Hematopoietic multipotent progenitor cell treated with erythropoietin and hydrocortisone succinate and interleukin-3 and kit ligand, for 15 days (in vitro differentiated cells): ENCODE data around the gene HSPA1B.
A peak's percentile ranks its signal among the peaks of the same experiment; 100 is the strongest.
"Not testable (repeated sequence)": the region's sequence is repeated elsewhere in the genome, so short reads cannot be mapped to it uniquely, and the experiment has no call there.

Experiments used
- DNase-seq: peaks from one replicate; pipeline ENCODE4 v3.0.0-alpha.2; 2015; ENCODE audit warnings: low spot score

HSPA1B gene

DNA sequence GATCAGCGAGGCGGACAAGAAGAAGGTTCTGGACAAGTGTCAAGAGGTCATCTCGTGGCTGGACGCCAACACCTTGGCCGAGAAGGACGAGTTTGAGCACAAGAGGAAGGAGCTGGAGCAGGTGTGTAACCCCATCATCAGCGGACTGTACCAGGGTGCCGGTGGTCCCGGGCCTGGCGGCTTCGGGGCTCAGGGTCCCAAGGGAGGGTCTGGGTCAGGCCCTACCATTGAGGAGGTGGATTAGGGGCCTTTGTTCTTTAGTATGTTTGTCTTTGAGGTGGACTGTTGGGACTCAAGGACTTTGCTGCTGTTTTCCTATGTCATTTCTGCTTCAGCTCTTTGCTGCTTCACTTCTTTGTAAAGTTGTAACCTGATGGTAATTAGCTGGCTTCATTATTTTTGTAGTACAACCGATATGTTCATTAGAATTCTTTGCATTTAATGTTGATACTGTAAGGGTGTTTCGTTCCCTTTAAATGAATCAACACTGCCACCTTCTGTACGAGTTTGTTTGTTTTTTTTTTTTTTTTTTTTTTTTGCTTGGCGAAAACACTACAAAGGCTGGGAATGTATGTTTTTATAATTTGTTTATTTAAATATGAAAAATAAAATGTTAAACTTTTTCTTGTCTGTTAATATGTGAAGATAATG, 2.2 kb downstream of the HSPA1B start:
- peak; percentile 83 for DNase-seq

DNA sequence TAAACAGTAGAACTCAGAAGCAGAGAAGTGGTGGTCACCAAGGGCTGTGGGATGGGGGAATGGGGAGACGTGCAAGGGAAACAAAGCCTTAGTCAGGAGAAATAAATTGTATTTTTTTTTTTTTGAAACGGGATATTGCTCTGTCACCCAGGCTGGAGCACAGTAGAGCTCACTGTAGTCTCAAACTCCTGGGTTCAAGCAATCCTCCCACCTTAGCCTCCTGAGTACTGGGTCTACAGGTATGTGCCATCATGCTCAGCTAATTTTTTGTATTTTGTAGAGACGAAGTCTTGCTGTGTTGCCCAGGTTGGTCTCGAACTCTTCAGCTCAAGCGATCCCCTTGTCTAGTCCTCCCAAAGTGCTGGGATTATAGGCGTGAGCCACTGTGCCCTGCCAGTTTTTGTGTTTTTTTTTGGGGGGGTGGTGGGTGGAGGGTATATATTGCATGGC, 3.4 kb downstream of the HSPA1B start:
- DNase-seq = no peak

- DNase-seq = peak; percentile 52
Observed at GRCh38 chr6:31831350-31832215, 4.0 kb downstream of the HSPA1B start.

DNA sequence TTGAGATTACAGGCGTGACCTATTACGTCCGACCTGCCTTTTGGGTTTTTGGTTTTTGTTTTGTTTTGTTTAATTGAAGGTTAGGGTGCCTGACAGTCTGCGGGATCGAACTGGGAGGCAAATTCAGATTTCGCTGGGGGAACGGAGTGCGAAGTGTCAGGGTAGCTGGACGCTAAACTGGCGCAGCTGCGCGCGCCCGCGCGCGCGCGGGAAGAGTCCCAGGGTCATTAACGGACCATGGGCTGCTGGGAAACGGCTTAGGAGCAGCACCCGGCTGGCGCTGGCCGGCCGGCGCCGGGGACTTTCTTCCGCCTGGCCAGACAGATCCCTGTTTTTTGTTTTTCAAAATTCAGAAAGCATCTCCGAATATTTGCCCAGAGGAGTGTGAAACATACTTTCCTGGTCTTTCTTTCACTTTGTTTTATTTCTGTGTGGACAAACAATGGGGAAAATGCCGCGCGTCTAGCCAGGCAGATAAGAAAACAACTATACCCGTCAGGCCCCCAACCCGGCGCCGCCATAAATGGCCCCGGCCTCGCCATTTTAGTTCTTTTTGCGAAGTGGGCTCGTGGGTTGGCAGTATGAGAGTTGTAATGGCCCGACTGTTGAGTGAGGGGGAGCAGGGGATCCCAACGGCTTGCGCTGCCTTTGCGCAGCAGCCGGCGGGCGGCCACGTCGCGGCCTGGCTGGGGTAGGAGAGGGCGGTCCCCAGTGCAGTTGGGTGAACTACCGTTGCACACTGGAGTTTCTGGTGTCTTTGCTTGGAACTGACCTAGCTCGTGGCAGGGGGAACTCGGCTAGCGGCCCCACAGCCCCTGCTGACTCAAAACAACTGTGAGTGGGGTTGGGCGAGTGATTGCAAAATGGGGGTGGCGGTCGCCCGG, 7.1 kb downstream of the HSPA1B start:
- peak; percentile 81 for DNase-seq

DNA sequence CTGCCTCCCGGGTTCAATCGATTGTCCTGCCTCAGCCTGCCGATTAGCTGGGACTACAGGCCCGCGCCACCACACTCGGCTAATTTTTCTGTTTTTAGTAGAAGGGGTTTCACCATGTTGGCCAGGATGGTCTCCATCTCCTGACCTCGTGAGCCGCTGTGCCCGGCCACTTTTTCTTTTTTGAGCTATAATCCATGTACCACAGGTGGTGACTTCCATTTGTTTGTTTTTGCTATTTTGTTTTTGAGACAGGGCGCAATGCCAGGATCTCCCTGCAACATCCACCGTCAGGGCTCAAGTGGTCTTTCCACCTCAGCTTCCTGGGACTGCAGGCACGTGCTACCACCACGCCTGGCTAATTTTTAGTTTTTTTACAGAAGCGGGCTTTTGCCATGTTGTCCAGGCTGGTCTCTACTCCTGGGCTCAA, 8.5 kb downstream of the HSPA1B start:
- DNase-seq = no peak

DNA sequence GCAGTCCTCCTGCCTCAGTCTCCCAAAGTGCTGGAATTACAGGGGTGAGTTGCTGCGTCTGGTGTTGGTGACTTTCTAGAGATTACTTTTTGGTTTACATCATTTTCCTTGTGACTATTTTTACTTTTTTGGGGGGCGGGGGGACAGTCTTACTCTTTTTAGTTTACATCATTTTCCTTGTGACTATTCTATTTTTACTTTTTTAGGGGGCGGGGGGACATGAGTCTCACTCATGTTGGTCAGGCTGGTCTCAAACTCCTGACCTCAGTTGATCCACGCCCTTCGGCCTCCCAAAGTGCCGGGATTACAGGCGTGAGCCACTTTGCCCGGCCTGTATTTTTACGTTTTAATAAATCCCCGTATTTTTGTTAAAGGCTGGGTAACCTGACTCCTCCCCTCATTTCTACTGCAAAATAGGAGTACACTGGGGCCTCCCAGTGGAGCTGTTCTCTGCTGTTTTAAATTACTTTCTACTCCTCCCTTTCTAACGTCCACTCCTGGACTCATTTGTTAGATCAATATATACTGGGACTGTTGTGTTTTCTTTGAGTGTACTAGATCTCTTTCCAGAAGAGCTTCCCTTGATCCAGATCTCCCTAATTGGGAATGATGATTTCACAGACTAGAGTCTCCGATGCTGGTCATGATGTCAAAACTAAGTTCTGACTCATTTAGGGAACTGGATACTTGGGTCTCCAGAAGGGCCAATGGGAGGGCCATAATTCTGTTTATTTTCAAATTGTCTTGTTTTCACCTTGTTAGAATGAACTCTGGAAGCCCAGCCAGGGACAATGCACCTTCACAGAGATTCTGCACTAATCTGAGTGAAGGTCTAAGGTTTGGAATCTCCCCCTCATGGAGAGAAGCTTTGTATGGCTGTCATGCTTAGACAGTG, 9.2 kb downstream of the HSPA1B start:
- DNase-seq = peak; percentile 38

DNA sequence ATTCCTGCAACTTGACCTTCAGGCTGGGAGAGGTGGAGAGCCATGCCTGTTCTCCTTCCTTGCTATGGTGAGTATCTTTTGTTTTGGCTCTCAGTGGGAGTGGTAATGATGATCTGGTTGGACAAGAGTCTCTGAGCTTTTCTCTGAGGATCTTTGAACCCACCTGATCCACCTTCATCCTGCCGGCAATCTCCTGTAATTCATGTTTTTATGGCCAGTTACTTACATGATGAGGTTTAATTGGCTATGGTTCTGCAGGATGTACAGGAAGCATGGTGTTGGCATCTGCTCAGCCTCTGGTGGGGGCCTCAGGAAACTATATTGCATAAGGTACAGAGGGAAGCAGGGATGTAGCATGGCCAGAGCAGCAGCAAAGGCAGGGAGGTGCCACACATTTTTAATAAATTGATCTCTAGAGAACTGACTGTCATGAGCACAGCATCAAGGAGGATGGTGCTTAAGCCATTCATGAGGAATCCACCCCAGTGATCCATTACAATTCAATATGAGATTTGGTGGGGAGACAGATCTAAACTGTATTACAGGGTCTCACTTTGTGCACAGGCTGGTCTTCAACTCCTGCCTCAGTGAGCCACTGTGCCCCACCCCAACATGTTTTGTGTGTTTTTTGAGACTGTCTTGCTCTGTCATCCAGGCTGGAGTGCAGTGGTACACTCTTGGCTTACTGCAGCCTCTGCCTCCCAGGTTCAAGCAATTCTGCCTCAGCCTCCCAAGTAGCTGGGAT, 10.0 kb downstream of the HSPA1B start:
- no peak for DNase-seq

GRCh38 chr6:31838114-31838553, 10.6 kb downstream of the HSPA1B start:
- DNase-seq = not testable (repeated sequence)

DNA sequence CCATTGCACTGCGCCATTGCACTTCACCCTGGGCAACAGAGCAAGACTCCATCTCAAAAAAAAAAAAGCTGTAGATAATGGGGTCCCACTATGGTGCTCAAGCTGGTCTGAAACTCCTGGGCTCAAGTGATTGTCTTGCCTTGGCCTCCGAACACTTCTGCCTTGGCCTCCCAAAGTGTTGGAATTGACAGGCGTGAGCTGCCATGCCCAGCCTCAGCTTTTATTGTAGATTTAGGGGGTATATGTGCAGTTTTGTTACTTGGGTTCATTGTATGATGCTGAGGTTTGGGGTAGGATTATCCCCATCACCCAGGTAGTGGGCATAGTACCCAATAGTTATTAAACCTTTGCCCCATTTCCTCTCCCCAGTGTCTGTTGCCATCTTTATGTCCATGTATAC, 11.4 kb downstream of the HSPA1B start:
- no peak for DNase-seq

DNA sequence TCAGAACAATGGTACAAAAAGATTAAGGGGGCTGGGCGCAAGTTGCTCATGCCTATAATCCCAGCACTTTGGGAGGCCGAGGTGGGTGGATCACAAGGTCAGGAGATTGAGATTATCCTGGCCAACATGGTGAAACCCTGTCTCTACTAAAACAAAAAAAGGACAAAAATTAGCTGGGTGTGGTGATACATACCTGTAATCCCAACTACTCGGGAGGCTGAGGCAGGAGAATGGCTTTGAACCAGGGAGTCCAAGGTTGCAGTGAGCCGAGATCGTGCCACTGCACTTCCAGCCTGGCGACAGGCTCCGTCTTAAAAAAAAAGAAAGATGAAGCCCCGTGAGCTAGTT, 12.2 kb downstream of the HSPA1B start:
- DNase-seq = not testable (repeated sequence)

DNA sequence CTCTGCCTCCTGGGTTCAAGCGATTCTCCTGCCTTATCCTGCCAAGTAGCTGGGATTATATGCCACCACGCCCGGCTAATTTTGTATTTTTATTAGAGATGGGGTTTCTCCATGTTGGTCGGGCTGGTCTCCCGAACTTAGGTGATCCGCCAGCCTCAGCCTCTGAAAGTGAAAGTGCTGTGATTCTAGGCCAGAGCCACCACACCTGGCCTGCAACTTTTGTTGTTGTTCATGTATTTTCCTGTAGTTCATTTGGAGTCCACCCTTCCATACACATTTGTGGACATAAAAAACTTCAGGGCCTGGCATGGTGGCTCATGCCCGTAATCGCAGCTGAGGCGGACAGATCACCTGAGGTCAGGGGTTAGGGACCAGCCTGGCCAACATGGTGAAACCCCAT, 14.5 kb downstream of the HSPA1B start:
- DNase-seq = no peak

- no peak for DNase-seq
Observed at GRCh38 chr6:31844507-31844906, 17.0 kb downstream of the HSPA1B start.

DNA sequence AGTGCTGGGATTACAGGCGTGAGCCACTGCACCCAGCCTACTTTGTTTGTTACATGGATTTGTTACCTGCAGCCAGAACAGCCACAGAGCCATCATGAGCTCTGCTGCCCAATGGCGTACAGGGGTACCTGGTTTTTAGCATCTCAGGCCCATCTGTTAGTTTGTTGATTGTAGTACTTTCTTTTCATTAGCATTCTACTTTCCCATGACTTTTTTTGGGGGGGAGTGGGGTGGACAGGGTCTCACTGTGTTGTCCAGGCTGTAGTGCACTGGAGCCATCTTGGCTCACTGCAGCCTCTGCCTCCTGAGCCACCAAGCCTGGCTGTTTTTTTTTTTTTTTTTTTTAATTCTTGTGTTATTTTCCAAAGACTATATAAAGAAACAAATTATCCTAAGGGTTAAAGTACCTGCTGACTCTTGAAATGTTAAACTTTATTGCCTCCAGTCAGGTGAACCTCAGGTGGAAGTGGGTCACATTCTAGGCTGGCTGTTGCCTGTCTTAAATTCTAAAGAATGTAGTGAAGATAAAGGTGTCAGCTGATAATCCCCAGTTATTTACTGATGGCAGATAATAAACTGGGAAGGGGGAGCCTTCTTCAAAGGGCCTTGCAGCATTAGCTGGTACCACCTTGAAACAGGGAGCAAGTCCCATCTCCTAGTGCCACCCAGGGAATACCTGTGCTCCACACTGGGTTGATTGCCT, 19.9 kb downstream of the HSPA1B start:
- no peak for DNase-seq

- no peak for DNase-seq
Observed at GRCh38 chr6:31850765-31851484, 23.4 kb downstream of the HSPA1B start.

- no peak for DNase-seq
Observed at GRCh38 chr6:31851485-31851832, 23.9 kb downstream of the HSPA1B start.

- not testable (repeated sequence) for DNase-seq
Observed at GRCh38 chr6:31851980-31852718, 24.6 kb downstream of the HSPA1B start.

- not testable (repeated sequence) for DNase-seq
Observed at GRCh38 chr6:31857774-31858173, 30.2 kb downstream of the HSPA1B start.

DNA sequence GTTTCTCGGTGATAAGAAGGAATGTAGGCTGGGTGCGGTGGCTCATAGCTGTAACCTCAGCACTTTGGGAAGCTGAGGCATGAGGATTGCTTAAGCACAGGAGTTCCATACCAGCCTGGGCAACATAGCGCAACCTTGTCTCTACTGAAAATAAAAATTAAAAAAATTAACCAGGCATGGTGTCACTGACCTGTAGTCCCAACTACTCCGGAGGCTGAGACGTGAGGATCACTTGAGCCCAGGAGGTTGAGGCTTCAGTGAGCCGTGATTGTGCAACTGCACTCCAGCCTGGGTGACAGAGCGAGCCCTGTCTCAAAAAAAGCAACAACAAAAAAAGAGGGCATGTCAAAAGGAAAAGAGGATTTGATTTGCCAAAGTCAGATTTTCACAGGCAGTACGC, 31.2 kb downstream of the HSPA1B start:
- no peak for DNase-seq

DNA sequence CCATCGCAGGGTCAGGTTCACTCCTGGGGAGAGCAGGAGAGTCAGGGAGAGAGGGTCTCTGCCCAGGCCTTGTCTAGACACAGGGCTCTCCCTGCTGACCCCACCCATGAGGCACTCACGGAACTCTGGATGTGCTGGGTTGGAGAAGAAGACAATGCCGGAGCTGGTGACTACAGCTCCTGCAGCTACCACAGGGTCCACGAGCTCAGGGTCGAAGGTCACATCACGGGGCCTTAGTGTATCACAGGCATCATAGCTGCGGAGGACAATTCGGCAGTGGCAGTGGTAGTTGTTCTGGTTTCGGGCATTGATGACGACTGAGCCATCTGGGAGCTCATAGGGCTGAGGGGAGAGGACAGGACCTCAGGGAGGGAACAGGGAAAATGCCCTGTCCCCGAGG, 32.4 kb downstream of the HSPA1B start:
- no peak for DNase-seq
